HepG2 (cell line): ENCODE measurements around the gene CAMTA1. TPM values are rescaled to one million over a fixed set of nuclear protein-coding genes. Genes with fewer than 3 reads are reported as not detected.

Experiments
- CEBPZ ChIP-seq: IDR thresholded peaks from 2 replicates; pipeline ENCODE4 v1.6.1; 2012; ENCODE audit warnings: low read length, improper control_type of control experiment
- SIX4 ChIP-seq: sonication (generic); formaldehyde crosslinking; IDR thresholded peaks from 2 replicates; pipeline ENCODE4 v1.4.0; 2020; ENCODE audit warnings: missing genetic modification reagents
- SNAPC4 ChIP-seq: sonication (generic); formaldehyde crosslinking; IDR thresholded peaks from 2 replicates; pipeline ENCODE4 v1.4.0; 2020; ENCODE audit warnings: mild to moderate bottlenecking, missing genetic modification reagents
- TAF15 ChIP-seq: fragments of 200-400 bp; formaldehyde crosslinking; IDR thresholded peaks from one replicate; pipeline ENCODE4 v1.6.1; 2018; ENCODE audit warnings: mild to moderate bottlenecking, low read depth, low read length; ENCODE audit not compliant: poor library complexity, severe bottlenecking
- TGIF2 ChIP-seq: IDR thresholded peaks from 2 replicates; pipeline ENCODE4 v1.6.1; 2016; ENCODE audit warnings: control low read depth, missing compliant biosample characterization
- ZNF142 ChIP-seq: sonication (generic); formaldehyde crosslinking; IDR thresholded peaks from 2 replicates; pipeline ENCODE4 v1.4.0; 2020; ENCODE audit warnings: missing genetic modification reagents
- ZNF574 ChIP-seq: sonication (generic); formaldehyde crosslinking; IDR thresholded peaks from 2 replicates; pipeline ENCODE4 v1.4.0; 2020; ENCODE audit warnings: missing genetic modification reagents
- ZNF589 ChIP-seq: sonication (generic); formaldehyde crosslinking; conservative IDR thresholded peaks from 2 replicates; pipeline ENCODE4 v1.8.0; 2022; ENCODE audit warnings: mild to moderate bottlenecking, moderate library complexity, missing genetic modification reagents
- ZNF746 ChIP-seq: sonication (generic); formaldehyde crosslinking; IDR thresholded peaks from 2 replicates; pipeline ENCODE4 v1.8.0; 2022; ENCODE audit warnings: mild to moderate bottlenecking, missing genetic modification reagents
- polyA plus RNA-seq, 8 experiments: library from polyadenylated mRNA; depleted of rRNA in 3 of 8; stranded (reverse) in 7 of 8; unstranded in 1 of 8; fragments of >200 nt; fragmentation: Illumina TruSeq in 4 of 8; extraction: Trizol in 4 of 8; gene quantifications; 2 replicates each; pipeline versions ENCODE4 v1.2.1 to v1.2.3, GENCODE V29; 2011 to 2016; ENCODE audit warnings: low read depth in 4 of 8, missing spikeins in 1 of 8, mixed read lengths in 1 of 8; ENCODE audit not compliant: insufficient read depth in 1 of 8
- total RNA-seq, 5 experiments: library from RNA; depleted of rRNA; stranded (reverse); fragments of >200 nt; fragmentation: Illumina TruSeq; extraction: Trizol; gene quantifications; 2 replicates each; pipeline ENCODE4 v1.2.3, GENCODE V29; 2016; ENCODE audit warnings: low read depth in 1 of 5

Gene CAMTA1
- total and polyA plus RNA-seq, 2 of the 13 experiments (the other 11 are each of a cell fraction or from before 2014, with no cell fraction given) = 25.0 to 36.4 TPM

GRCh38 chr1:7770997-7771822, 986.0 kb downstream of the CAMTA1 start, which contains the start of gene VAMP3 (continued):
- TF ChIP-seq SNAPC4 (CRISPR knock-in tag) = no peak
- no peak for TF ChIP-seq TAF15
- 0 out of 2 replicates have a peak, but pooled peaks have one; percentile 64 for TF ChIP-seq ZNF589 (CRISPR knock-in tag)
- no peak; the same call in 1 of the 2 replicates for TF ChIP-seq TGIF2 (CRISPR knock-in tag)
- no peak for TF ChIP-seq SIX4 (CRISPR knock-in tag)
- no peak for TF ChIP-seq CEBPZ
- TF ChIP-seq ZNF574 (CRISPR knock-in tag) = peak; percentile 57
- TF ChIP-seq ZNF142 (CRISPR knock-in tag) = no peak
- TF ChIP-seq ZNF746 (CRISPR knock-in tag) = no peak; the same call in 1 of the 2 replicates
